ENCODE measurements around the gene ZNF398. TPM values are rescaled to one million over a fixed set of nuclear protein-coding genes. Genes with fewer than 3 reads are reported as not detected.

Gene ZNF398
- total and polyA plus RNA-seq, 10 of the 15 experiments (the other 5 are each of a cell fraction or from before 2014, with no cell fraction given) = 2.3 to 15.3 (median 10.0) TPM

- TF ChIP-seq ETV6 (conservative IDR thresholded peaks at IDR 0.05 in 1 of 2, IDR thresholded peaks at IDR 0.05 in 1 of 2; ENCODE audit: borderline replicate concordance in 1 of 2, low read depth in 1 of 2) (no peak), ZNF217 (IDR thresholded peaks at IDR 0.05) (no peak), RUNX3 (IDR thresholded peaks at IDR 0.05; ENCODE audit: low read length) (peak; percentile 47; the same call in 1 of the 2 replicates), CHD4 (IDR thresholded peaks at IDR 0.05) (no peak), RELB (IDR thresholded peaks at IDR 0.05; ENCODE audit: low read depth) (no peak), NFXL1 (IDR thresholded peaks at IDR 0.05; ENCODE audit: borderline replicate concordance) (no peak), PKNOX1 (IDR thresholded peaks at IDR 0.05) (no peak), KLF5 (IDR thresholded peaks at IDR 0.05; ENCODE audit: partially characterized antibody) (no peak), DPF2 (IDR thresholded peaks at IDR 0.05) (no peak), ZBTB4 (CRISPR knock-in tag; IDR thresholded peaks at IDR 0.05) (no peak), CBX3 (IDR thresholded peaks at IDR 0.05; ENCODE audit: borderline replicate concordance, low read depth) (no peak), CEBPB (IDR thresholded peaks at IDR 0.05; ENCODE audit: borderline replicate concordance in 1 of 2, low read depth in 2 of 2, low read length in 2 of 2) (no peak), MEF2B (IDR thresholded peaks at IDR 0.05; ENCODE audit: partially characterized antibody, poor library complexity, severe bottlenecking) (no peak), ZSCAN29 (IDR thresholded peaks at IDR 0.05) (no peak), SP1 (IDR thresholded peaks at IDR 0.05; ENCODE audit: low read depth, low read length) (no peak), RAD51 (IDR thresholded peaks at IDR 0.05) (no peak), SMAD1 (IDR thresholded peaks at IDR 0.05; ENCODE audit: low read depth, partially characterized antibody) (no peak), CBFB (IDR thresholded peaks at IDR 0.05; ENCODE audit: low read depth) (no peak)
Observed at GRCh38 chr7:149147752-149148653, 750 bp downstream of the ZNF398 start (continued).
